Endodermal cell (in vitro differentiated cells): ENCODE measurements around the gene FIBCD1. TPM values are rescaled to one million over a fixed set of nuclear protein-coding genes. Genes with fewer than 3 reads are reported as not detected.
A peak's percentile ranks its signal among the peaks of the same experiment; 100 is the strongest.

Experiments
- DNase-seq: peaks from one replicate; pipeline ENCODE4 v3.0.0-alpha.2; 2017
- H3K27ac ChIP-seq: 2 replicates; pipeline ENCODE4 v1.5.1; 2013; ENCODE audit warnings: mild to moderate bottlenecking, low read depth, low read length, moderate library complexity
- H3K27me3 ChIP-seq: 2 replicates; pipeline ENCODE4 v1.6.1; 2013; ENCODE audit warnings: mild to moderate bottlenecking, low read length, moderate library complexity; ENCODE audit not compliant: insufficient read depth, control insufficient read depth, poor library complexity, severe bottlenecking
- H3K36me3 ChIP-seq: 2 replicates; pipeline ENCODE4 v1.7.0; 2013; ENCODE audit warnings: mild to moderate bottlenecking, low read length, moderate library complexity; ENCODE audit not compliant: control insufficient read depth, insufficient read depth
- H3K4me1 ChIP-seq: one replicate; pipeline ENCODE4 v1.7.0; 2013; ENCODE audit warnings: low read length; ENCODE audit not compliant: control insufficient read depth, insufficient read depth
- H3K4me3 ChIP-seq: 2 replicates; pipeline ENCODE4 v1.5.1; 2013; ENCODE audit warnings: mild to moderate bottlenecking, low read length, moderate library complexity
- H3K9ac ChIP-seq: 2 replicates; pipeline ENCODE4 v1.6.1; 2013; ENCODE audit warnings: mild to moderate bottlenecking, low read length, moderate library complexity; ENCODE audit not compliant: poor library complexity, severe bottlenecking; ENCODE audit errors: extremely low read depth
- H3K9me3 ChIP-seq: 2 replicates; pipeline ENCODE4 v1.6.1; 2013; ENCODE audit warnings: mild to moderate bottlenecking, low read length, moderate library complexity; ENCODE audit not compliant: control insufficient read depth
- H3K27ac Mint-ChIP-seq: 2 replicates; pipeline ENCODE4 v1.8.0; 2020; ENCODE audit warnings: mixed read lengths
- H3K27me3 Mint-ChIP-seq: 2 replicates; pipeline ENCODE4 v1.8.0; 2021; ENCODE audit warnings: mild to moderate bottlenecking, mixed read lengths; ENCODE audit not compliant: insufficient read depth
- H3K36me3 Mint-ChIP-seq: 2 replicates; pipeline ENCODE4 v1.8.0; 2020; ENCODE audit warnings: low read depth, mixed read lengths
- H3K4me1 Mint-ChIP-seq: 2 replicates; pipeline ENCODE4 v1.8.0; 2020; ENCODE audit warnings: mixed read lengths
- H3K4me3 Mint-ChIP-seq: 2 replicates; pipeline ENCODE4 v1.8.0; 2020; ENCODE audit warnings: mild to moderate bottlenecking, moderate library complexity, mixed read lengths
- H3K9me3 Mint-ChIP-seq: 2 replicates; pipeline ENCODE4 v1.8.0; 2020; ENCODE audit warnings: mild to moderate bottlenecking, mixed read lengths
- WGBS, 2 experiments: methylation state at CpG; one replicate each; pipeline versions ENCODE4 v1.1.5 to v1.1.7; 2013; ENCODE audit warnings: missing lambda C conversion rate in 2 of 2, mixed read lengths in 1 of 2; ENCODE audit not compliant: insufficient coverage in 1 of 2, insufficient read length in 1 of 2; 5-methylcytosine and 5-hydroxymethylcytosine counted together
- total RNA-seq, 2 donors: library from RNA; stranded (reverse); fragmentation: NEBNext Ultra II Directional in 1 of 2; extraction: Animal tissue kit (Norgen Biotek cat#: 25700) in 1 of 2; gene quantifications; 2 replicates in 1 of 2; 3 replicates in 1 of 2; pipeline ENCODE4 v1.2.1, GENCODE V29; 2021
- TF ChIP-seq, protein P1 (sequence below): fragments of 200-600 bp; sonication (generic); conservative IDR thresholded peaks from 2 replicates; pipeline ENCODE4 v1.5.0; 2021; ENCODE audit warnings: antibody characterized with exemption, mild to moderate bottlenecking

FIBCD1 gene
- total RNA-seq, 2 donors from 2014 or later = 2.8 to 3.7 TPM

DNA sequence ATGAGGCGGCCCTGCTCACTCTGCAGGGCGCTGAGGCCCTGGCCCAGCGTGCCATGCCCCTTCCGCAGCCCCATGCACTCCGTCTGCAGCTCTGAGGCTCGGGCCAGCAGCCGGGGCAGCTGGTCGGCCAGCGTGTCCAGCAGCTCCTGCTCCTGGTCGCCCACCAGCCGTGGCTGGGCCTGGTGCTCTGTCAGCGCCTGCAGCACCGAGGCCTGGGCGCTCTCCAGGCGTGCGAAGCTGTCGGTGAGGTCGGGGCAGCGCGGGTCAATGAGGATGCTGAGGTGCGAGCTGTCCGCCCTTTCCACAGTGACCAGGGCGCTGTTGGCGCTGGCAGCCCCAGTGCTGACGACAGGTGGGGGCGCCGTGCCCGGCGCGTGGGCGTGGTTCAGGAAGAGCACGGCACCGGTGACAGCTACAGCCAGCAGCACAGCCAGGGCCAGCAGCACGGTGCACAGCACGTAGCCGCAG, 9.4 kb downstream of the FIBCD1 start:
- TF ChIP-seq, protein P1, sequence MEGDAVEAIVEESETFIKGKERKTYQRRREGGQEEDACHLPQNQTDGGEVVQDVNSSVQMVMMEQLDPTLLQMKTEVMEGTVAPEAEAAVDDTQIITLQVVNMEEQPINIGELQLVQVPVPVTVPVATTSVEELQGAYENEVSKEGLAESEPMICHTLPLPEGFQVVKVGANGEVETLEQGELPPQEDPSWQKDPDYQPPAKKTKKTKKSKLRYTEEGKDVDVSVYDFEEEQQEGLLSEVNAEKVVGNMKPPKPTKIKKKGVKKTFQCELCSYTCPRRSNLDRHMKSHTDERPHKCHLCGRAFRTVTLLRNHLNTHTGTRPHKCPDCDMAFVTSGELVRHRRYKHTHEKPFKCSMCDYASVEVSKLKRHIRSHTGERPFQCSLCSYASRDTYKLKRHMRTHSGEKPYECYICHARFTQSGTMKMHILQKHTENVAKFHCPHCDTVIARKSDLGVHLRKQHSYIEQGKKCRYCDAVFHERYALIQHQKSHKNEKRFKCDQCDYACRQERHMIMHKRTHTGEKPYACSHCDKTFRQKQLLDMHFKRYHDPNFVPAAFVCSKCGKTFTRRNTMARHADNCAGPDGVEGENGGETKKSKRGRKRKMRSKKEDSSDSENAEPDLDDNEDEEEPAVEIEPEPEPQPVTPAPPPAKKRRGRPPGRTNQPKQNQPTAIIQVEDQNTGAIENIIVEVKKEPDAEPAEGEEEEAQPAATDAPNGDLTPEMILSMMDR = no peak
- Mint-ChIP-seq H3K36me3 (no peaks in the 10 kb centered on the region), H3K9me3 (no peaks in the 10 kb centered on the region), H3K4me1 (peaks cover 2% of the 10 kb centered on the region), H3K27ac (no peak overlapping the region), H3K4me3 (no peak overlapping the region), H3K27me3 (peaks cover 3% of the 10 kb centered on the region)
- no peaks in the 10 kb centered on the region for H3K4me1 ChIP-seq
- H3K4me3 ChIP-seq = no peak overlapping the region
- WGBS, 2 experiments = 91 to 95% methylated on average over 31 to 36 of the region's 36 CpGs
- no peak for DNase-seq
- no peaks in the 10 kb centered on the region for H3K27me3 ChIP-seq
- no peaks in the 10 kb centered on the region for H3K9me3 ChIP-seq
- no peaks in the 10 kb centered on the region for H3K36me3 ChIP-seq
- no peak overlapping the region for H3K9ac ChIP-seq
- no peak overlapping the region for H3K27ac ChIP-seq

GRCh38 chr9:130927995-130928900, 10.8 kb downstream of the FIBCD1 start:
- no peak overlapping the region for H3K27ac Mint-ChIP-seq
- no peaks in the 10 kb centered on the region for H3K36me3 Mint-ChIP-seq
- H3K27me3 Mint-ChIP-seq = peaks cover 2% of the 10 kb centered on the region
- Histone ChIP-seq H3K9me3 (no peaks in the 10 kb centered on the region), H3K36me3 (no peaks in the 10 kb centered on the region), H3K27me3 (no peaks in the 10 kb centered on the region), H3K4me1 (no peaks in the 10 kb centered on the region), H3K4me3 (no peak overlapping the region), H3K27ac (peak overlapping the region; percentile 34), H3K9ac (no peak overlapping the region)
- peaks cover 2% of the 10 kb centered on the region for H3K4me1 Mint-ChIP-seq
- no peak for DNase-seq
- TF ChIP-seq, protein P1 = no peak
- WGBS, 2 experiments = 69 to 83% methylated on average over 9 to 14 of the region's 14 CpGs
- no peak overlapping the region for H3K4me3 Mint-ChIP-seq
- H3K9me3 Mint-ChIP-seq = no peaks in the 10 kb centered on the region

GRCh38 chr9:130927338-130927737, 11.7 kb downstream of the FIBCD1 start:
- Histone ChIP-seq H3K36me3 (no peaks in the 10 kb centered on the region), H3K4me1 (no peaks in the 10 kb centered on the region), H3K9me3 (no peaks in the 10 kb centered on the region), H3K27ac (no peak overlapping the region), H3K27me3 (no peaks in the 10 kb centered on the region), H3K9ac (no peak overlapping the region), H3K4me3 (no peak overlapping the region)
- 92 to 93% methylated on average over 9 to 10 of the region's 10 CpGs for WGBS, 2 experiments
- Mint-ChIP-seq H3K4me1 (no peaks in the 10 kb centered on the region), H3K36me3 (no peaks in the 10 kb centered on the region), H3K27me3 (no peaks in the 10 kb centered on the region), H3K27ac (no peak overlapping the region), H3K4me3 (no peak overlapping the region), H3K9me3 (no peaks in the 10 kb centered on the region)
- DNase-seq = no peak
- TF ChIP-seq, protein P1 = no peak
